Epithelial cell of esophagus (primary cell): Measurements from ENCODE around the gene ACSF2.

Experiments used
- DNase-seq: peaks from one replicate; pipeline ENCODE4 v3.0.0; 2010; ENCODE audit warnings: low read depth
- H3K4me3 ChIP-seq: 2 replicates; pipeline ENCODE4 v1.5.1; 2011; ENCODE audit warnings: mild to moderate bottlenecking, low read length, control low read depth
- TF ChIP-seq, protein P1 (sequence below): IDR thresholded peaks from 2 replicates; pipeline ENCODE4 v1.5.1; 2011; ENCODE audit warnings: low read depth, mild to moderate bottlenecking, low read length, control low read depth, inconsistent platforms; ENCODE audit not compliant: insufficient read depth; ENCODE audit errors: missing control alignments

ACSF2 gene

DNA sequence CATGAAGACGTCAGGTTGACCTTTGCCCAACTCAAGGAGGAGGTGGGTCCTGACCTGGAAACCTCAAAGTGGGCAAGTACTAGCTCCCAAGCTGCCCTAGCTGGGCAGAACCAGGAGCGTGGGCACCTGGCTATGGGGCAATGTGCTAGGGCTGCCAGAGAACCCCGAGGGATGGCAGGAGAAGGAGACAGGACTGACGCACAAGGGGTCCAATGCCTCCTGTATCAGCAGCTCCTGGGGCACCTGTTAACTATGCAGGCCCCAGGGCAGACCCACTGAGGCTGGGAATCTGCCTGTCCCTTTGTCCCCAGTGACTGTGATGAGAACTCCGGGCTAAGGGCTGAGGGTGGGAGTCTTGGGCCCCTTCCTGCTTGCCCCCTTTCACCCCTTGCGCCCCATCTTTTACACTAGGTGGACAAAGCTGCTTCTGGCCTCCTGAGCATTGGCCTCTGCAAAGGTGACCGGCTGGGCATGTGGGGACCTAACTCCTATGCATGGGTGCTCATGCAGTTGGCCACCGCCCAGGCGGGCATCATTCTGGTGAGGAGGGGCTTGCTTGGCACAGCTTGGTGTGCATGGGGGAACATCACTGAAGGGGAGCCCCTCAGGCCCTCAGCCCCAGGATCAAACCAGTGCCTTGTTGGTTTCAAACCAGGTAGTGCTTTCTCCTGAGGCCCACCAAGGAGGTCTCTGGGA lies 35.0 kb downstream of the ACSF2 start:
- TF ChIP-seq, protein P1, sequence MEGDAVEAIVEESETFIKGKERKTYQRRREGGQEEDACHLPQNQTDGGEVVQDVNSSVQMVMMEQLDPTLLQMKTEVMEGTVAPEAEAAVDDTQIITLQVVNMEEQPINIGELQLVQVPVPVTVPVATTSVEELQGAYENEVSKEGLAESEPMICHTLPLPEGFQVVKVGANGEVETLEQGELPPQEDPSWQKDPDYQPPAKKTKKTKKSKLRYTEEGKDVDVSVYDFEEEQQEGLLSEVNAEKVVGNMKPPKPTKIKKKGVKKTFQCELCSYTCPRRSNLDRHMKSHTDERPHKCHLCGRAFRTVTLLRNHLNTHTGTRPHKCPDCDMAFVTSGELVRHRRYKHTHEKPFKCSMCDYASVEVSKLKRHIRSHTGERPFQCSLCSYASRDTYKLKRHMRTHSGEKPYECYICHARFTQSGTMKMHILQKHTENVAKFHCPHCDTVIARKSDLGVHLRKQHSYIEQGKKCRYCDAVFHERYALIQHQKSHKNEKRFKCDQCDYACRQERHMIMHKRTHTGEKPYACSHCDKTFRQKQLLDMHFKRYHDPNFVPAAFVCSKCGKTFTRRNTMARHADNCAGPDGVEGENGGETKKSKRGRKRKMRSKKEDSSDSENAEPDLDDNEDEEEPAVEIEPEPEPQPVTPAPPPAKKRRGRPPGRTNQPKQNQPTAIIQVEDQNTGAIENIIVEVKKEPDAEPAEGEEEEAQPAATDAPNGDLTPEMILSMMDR, result no peak
- DNase-seq, result no peak

DNA sequence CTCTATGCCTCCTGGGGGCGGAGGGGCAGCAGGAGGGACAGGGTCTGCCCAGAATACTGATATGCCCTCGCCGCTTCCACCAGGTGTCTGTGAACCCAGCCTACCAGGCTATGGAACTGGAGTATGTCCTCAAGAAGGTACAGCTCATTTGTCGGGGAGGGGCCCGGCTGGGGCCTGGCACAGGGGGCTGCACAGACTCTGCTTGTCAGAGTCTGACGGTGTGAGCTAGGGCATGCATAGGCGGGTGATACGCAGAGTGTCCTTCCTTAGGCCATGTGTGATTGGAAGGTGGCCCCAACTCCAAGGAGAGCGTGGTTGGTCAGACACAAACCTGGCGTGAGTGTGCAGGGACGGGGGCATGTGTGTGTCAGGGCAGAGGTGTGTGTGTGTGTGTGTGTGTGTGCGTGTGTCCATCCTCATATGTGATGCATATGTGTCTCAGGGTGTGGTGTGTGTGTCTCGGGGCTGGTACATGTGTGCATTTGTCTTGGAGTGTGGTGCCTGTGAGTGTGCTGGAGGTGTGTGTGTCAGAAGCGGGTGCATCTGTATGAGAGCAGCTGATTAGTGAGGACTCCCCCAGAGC lies 35.6 kb downstream of the ACSF2 start:
- TF ChIP-seq, protein P1, result no peak
- no peak overlapping the region for H3K4me3 ChIP-seq
- no peak for DNase-seq

More for the DNA sequence above, 35.0 kb downstream of the ACSF2 start:
- no peak overlapping the region for H3K4me3 ChIP-seq

DNA sequence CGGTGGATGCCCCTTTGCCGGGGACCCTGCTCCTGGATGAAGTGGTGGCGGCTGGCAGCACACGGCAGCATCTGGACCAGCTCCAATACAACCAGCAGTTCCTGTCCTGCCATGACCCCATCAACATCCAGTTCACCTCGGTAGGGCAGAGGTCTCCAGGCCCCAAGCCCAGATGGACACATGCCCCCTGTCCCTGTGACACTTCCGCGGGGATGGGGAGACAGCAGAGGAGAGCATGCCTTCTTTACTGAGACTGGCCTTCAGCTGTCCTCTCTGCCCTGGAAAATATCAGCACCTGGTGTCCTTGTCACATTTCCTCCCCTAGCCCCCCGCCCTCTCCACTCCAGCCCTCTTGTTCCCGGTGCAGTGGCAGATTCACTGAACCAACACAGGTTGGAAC lies 36.4 kb downstream of the ACSF2 start:
- TF ChIP-seq, protein P1, result no peak
- H3K4me3 ChIP-seq, result no peak overlapping the region
- no peak for DNase-seq

DNA sequence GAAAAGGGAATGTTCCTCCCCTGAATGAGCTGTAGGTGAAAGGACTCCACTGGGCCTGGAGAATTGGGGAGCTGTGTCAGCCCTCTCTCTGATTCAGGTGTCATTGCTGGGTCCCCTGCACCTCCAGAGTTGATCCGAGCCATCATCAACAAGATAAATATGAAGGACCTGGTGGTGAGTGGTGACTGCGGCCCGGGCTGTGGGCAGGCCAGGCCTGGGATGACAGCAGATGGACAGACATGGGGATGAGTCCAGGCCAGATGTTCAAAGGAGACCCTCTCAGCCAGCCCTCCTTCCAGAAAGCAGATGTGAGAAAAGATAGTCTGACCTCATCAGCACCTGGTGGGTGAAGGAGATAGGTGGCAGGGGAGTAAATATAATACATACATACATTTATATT lies 38.1 kb downstream of the ACSF2 start:
- no peak overlapping the region for H3K4me3 ChIP-seq
- TF ChIP-seq, protein P1, result no peak
- no peak for DNase-seq

DNA sequence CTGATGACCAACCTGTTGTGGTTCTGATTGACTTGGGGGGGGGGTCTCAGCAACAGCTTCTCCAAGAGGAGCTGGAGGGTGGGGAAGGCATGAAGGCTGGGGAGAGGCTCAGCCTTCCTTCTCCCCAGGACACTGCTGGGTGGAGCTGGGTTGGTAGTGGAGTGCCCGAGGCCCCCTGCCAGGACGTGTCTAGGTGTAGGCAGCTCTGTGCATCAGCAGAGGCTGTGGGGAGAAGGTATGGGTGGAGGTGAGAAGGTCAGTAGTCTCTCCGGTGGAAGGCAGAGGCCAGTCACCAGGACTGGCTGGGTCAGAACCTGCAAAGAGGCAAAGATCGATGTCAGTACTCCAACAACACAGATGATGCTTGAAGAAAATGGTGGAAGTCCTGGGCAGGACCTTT lies 38.7 kb downstream of the ACSF2 start:
- no peak overlapping the region for H3K4me3 ChIP-seq
- TF ChIP-seq, protein P1, result no peak
- DNase-seq, result no peak

DNA sequence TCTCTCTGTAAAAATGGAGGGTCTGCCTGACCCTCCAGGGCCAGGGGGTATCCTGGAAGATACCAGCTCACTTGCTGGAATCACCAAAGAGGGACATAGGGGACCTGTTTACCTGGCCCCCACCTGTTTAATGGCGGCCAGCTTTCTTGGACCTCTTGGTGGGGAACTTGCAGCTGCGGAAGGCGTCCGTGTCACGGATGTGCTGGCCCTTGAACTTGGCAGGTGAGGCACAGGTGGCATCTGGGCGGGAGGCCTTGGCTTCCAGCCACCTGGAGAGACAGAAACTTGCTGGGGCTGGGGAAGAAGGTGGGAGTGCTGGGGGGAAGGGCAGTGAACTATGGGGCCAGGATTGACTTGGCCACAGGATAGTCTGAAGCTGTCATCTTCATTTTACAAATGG lies 39.2 kb downstream of the ACSF2 start:
- DNase-seq, result no peak
- TF ChIP-seq, protein P1, result no peak
- H3K4me3 ChIP-seq, result no peak overlapping the region

DNA sequence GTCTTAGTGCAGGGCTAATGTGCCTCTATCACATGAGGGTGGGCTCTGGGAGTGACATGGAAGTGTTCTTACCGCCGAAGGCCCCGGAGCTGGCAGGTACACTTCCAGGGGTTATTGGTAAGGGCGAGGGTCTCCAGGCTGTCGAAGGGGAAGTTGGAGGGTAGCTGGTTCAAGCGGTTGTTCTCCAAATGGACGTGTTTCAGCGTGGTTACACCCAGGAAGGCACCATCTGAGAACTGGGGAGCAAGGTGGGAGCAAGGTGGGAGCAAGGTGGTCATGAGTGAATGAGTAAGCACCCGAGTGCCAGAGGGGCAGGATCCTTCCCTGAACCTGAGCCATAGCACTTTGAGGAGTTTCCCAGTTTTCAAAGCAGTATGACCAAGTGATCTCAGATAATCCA lies 39.6 kb downstream of the ACSF2 start:
- TF ChIP-seq, protein P1, result no peak
- DNase-seq, result no peak
- no peak overlapping the region for H3K4me3 ChIP-seq
